IPS DF 6.9 (cell line): ENCODE data around the gene KDM4C.

Experiments used
- DNase-seq: peaks from one replicate; pipeline ENCODE4 v3.0.0-alpha.2; 2013; ENCODE audit warnings: low read depth, low spot score
- H3K27ac ChIP-seq: one replicate; pipeline ENCODE4 v1.5.1; 2013; ENCODE audit warnings: low read length, control low read depth
- H3K27me3 ChIP-seq: 2 replicates; pipeline ENCODE4 v1.6.1; 2013; ENCODE audit warnings: mild to moderate bottlenecking, low read length; ENCODE audit not compliant: control insufficient read depth, insufficient read depth
- H3K36me3 ChIP-seq: 2 replicates; pipeline ENCODE4 v1.6.1; 2013; ENCODE audit warnings: low read length; ENCODE audit not compliant: control insufficient read depth, insufficient read depth
- H3K4me1 ChIP-seq: 2 replicates; pipeline ENCODE4 v1.6.1; 2013; ENCODE audit warnings: low read length; ENCODE audit not compliant: control insufficient read depth, insufficient read depth
- H3K4me3 ChIP-seq: 2 replicates; pipeline ENCODE4 v1.5.1; 2013; ENCODE audit warnings: mild to moderate bottlenecking, low read length
- H3K9me3 ChIP-seq: 2 replicates; pipeline ENCODE4 v1.6.1; 2013; ENCODE audit warnings: low read length, inconsistent platforms; ENCODE audit not compliant: control insufficient read depth, insufficient read depth
- WGBS: extraction: QIAGEN DNeasy Blood & Tissue Kit; methylation state at CpG from one replicate; pipeline ENCODE4 v1.1.7; 2013; ENCODE audit warnings: mixed read lengths, missing lambda C conversion rate; ENCODE audit not compliant: insufficient read length, insufficient coverage; 5-methylcytosine and 5-hydroxymethylcytosine counted together

KDM4C gene

GRCh38 chr9:6897898-6898302 is 140.1 kb downstream of the KDM4C start:
- no peak for DNase-seq
- Histone ChIP-seq H3K27ac (no peak overlapping the region), H3K36me3 (no peaks in the 10 kb centered on the region), H3K4me3 (no peak overlapping the region), H3K27me3 (no peaks in the 10 kb centered on the region), H3K9me3 (no peaks in the 10 kb centered on the region), H3K4me1 (0 out of 2 replicates have a peak, but pooled peaks cover 1% of the 10 kb centered on the region)
- WGBS: no CpG with 5 or more reads among the region's 7 CpGs

GRCh38 chr9:6899274-6899673 is 141.5 kb downstream of the KDM4C start:
- no peaks in the 10 kb centered on the region for H3K27me3 ChIP-seq
- H3K36me3 ChIP-seq: no peaks in the 10 kb centered on the region
- no CpG with 5 or more reads among the region's 1 CpG for WGBS
- 0 out of 2 replicates have a peak, but pooled peaks cover 1% of the 10 kb centered on the region for H3K4me1 ChIP-seq
- no peak overlapping the region for H3K27ac ChIP-seq
- DNase-seq: no peak
- no peaks in the 10 kb centered on the region for H3K9me3 ChIP-seq
- no peak overlapping the region for H3K4me3 ChIP-seq

GRCh38 chr9:6900440-6900883 is 142.7 kb downstream of the KDM4C start:
- Histone ChIP-seq H3K36me3 (no peaks in the 10 kb centered on the region), H3K4me1 (0 out of 2 replicates have a peak, but pooled peaks cover 1% of the 10 kb centered on the region), H3K4me3 (no peak overlapping the region), H3K27ac (no peak overlapping the region), H3K27me3 (no peaks in the 10 kb centered on the region), H3K9me3 (no peaks in the 10 kb centered on the region)
- no CpG with 5 or more reads among the region's 7 CpGs for WGBS
- DNase-seq: no peak

- DNase-seq: no peak
- WGBS: no CpG with 5 or more reads among the region's 2 CpGs
Measured at GRCh38 chr9:6901180-6901579, 143.4 kb downstream of the KDM4C start.

GRCh38 chr9:6902423-6902822 is 144.7 kb downstream of the KDM4C start:
- Histone ChIP-seq H3K4me1 (0 out of 2 replicates have a peak, but pooled peaks cover 1% of the 10 kb centered on the region), H3K27me3 (no peaks in the 10 kb centered on the region), H3K36me3 (no peaks in the 10 kb centered on the region), H3K4me3 (no peak overlapping the region), H3K27ac (no peak overlapping the region), H3K9me3 (no peaks in the 10 kb centered on the region)
- no CpG with 5 or more reads among the region's 5 CpGs for WGBS
- DNase-seq: no peak

More at GRCh38 chr9:6901180-6901579, 143.4 kb downstream of the KDM4C start:
- Histone ChIP-seq H3K27me3 (no peaks in the 10 kb centered on the region), H3K9me3 (no peaks in the 10 kb centered on the region), H3K27ac (no peak overlapping the region), H3K4me3 (no peak overlapping the region), H3K4me1 (0 out of 2 replicates have a peak, but pooled peaks cover 1% of the 10 kb centered on the region), H3K36me3 (no peaks in the 10 kb centered on the region)

- WGBS: no CpG with 5 or more reads among the region's 2 CpGs
- Histone ChIP-seq H3K36me3 (no peaks in the 10 kb centered on the region), H3K27ac (no peak overlapping the region), H3K27me3 (no peaks in the 10 kb centered on the region), H3K4me1 (0 out of 2 replicates have a peak, but pooled peaks cover 1% of the 10 kb centered on the region), H3K4me3 (no peak overlapping the region), H3K9me3 (no peaks in the 10 kb centered on the region)
- DNase-seq: no peak
Measured at GRCh38 chr9:6904371-6904770, 146.6 kb downstream of the KDM4C start.

- H3K9me3 ChIP-seq: no peaks in the 10 kb centered on the region
- no peak overlapping the region for H3K4me3 ChIP-seq
- no peak overlapping the region for H3K27ac ChIP-seq
- no peak for DNase-seq
- no peaks in the 10 kb centered on the region for H3K27me3 ChIP-seq
- H3K4me1 ChIP-seq: 0 out of 2 replicates have a peak, but pooled peaks cover 1% of the 10 kb centered on the region
- no peaks in the 10 kb centered on the region for H3K36me3 ChIP-seq
- no CpG with 5 or more reads among the region's 6 CpGs for WGBS
Measured at GRCh38 chr9:6905850-6906375, 148.1 kb downstream of the KDM4C start.

GRCh38 chr9:6907772-6908381 is 150.1 kb downstream of the KDM4C start:
- DNase-seq: no peak
- no peaks in the 10 kb centered on the region for H3K4me1 ChIP-seq
- no peaks in the 10 kb centered on the region for H3K27me3 ChIP-seq
- no peak overlapping the region for H3K4me3 ChIP-seq
- no peak overlapping the region for H3K27ac ChIP-seq
- H3K36me3 ChIP-seq: no peaks in the 10 kb centered on the region
- 100% methylated on average over 1 of the region's 4 CpGs for WGBS
- no peaks in the 10 kb centered on the region for H3K9me3 ChIP-seq

- H3K27ac ChIP-seq: no peak overlapping the region
- no peaks in the 10 kb centered on the region for H3K9me3 ChIP-seq
- H3K27me3 ChIP-seq: no peaks in the 10 kb centered on the region
- DNase-seq: no peak
- WGBS: no CpG with 5 or more reads among the region's 1 CpG
- H3K36me3 ChIP-seq: no peaks in the 10 kb centered on the region
- H3K4me3 ChIP-seq: no peak overlapping the region
- H3K4me1 ChIP-seq: no peaks in the 10 kb centered on the region
Measured at GRCh38 chr9:6909181-6909580, 151.4 kb downstream of the KDM4C start.

GRCh38 chr9:6910032-6910431 is 152.3 kb downstream of the KDM4C start:
- H3K4me1 ChIP-seq: no peaks in the 10 kb centered on the region
- DNase-seq: no peak
- WGBS: no CpG with 5 or more reads among the region's 2 CpGs
- no peak overlapping the region for H3K4me3 ChIP-seq
- H3K27ac ChIP-seq: no peak overlapping the region
- no peaks in the 10 kb centered on the region for H3K27me3 ChIP-seq
- no peaks in the 10 kb centered on the region for H3K36me3 ChIP-seq
- no peaks in the 10 kb centered on the region for H3K9me3 ChIP-seq

- H3K27ac ChIP-seq: no peak overlapping the region
- H3K36me3 ChIP-seq: no peaks in the 10 kb centered on the region
- WGBS: 100% methylated on average over 2 of the region's 3 CpGs
- no peaks in the 10 kb centered on the region for H3K4me1 ChIP-seq
- no peaks in the 10 kb centered on the region for H3K9me3 ChIP-seq
- no peak overlapping the region for H3K4me3 ChIP-seq
- no peaks in the 10 kb centered on the region for H3K27me3 ChIP-seq
- DNase-seq: no peak
Measured at GRCh38 chr9:6910497-6910896, 152.7 kb downstream of the KDM4C start.
